NOMO-1 treated with dmso at 0.1 percent for 144 hours (cell line): ENCODE measurements around the gene CLEC12A.
A peak's percentile ranks its signal among the peaks of the same experiment; 100 is the strongest.

Experiments used
- DNase-seq: peaks from one replicate; lab custom pipeline; 2025; ENCODE audit not compliant: unreplicated experiment; lab: John Stamatoyannopoulos, UW

The CLEC12A gene

DNA sequence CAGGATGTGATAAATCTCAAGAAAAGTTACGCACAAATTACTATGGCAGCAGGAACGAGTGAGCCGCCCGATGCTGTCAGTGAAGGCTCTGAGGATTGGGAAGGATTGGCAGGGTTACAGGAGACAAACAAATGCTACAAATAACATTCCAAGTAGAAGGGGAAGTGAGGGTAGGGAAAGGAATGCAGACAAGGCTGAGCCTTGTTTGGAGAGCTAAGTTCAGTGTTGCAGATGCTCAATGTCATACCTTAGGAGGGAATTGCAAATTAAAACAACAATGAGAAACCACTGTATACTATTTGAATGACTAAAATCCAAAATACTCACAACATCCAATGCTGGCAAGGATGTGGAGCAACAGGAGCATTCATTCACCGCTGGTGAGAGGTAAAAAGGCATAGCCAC is 60.6 kb downstream of the CLEC12A start:
- DNase-seq: no peak

DNA sequence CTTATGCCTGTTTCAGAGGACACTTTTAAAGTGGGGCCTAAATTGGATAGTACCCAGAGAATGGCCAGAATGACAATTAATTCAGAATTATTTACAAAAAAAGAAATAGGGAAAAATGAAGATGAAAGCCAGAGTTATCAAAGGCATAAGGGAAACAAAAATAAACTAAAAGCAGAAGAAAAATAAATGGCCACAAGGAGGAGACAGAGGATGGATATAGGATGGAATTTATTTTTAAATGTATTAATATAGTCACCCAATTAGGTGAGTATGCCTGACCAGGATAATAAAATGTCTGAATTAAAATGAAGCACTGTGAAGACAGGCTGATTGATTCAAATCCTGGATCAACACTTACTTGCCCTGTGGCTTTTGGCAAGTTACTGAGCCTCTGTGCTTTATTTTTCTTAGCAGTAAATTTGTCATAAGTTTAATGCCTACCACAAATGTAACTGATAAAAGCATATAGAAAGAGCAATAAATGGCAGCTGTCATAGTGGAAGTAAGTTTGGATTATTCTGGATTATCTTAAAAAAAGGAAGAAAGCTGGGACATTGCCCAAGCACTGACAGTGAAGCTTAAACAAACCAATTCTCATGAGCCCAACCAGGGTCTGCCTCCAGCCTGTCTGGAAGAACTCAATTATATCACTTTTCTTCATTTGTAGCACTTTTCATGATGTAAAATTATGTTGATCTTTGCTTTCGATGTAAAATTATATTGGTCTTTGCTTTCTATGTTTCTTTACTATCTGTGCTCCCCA is 62.8 kb downstream of the CLEC12A start:
- peak; percentile 12 for DNase-seq
